HL-60/S4 treated with retinoic acid at 250 ng/mL for 4 days and 3 days (cell line): ENCODE data around the gene BUB1B.

Source experiments
- in situ Hi-C: fragments of 300-500 bp; cut with MboI; formaldehyde crosslinking; loops from 2 replicates; pipeline ENCODE4 v1.7.0; 2022; ENCODE audit warnings: low sequenced_read_pairs

BUB1B gene

GRCh38 chr15:40183636-40184463 is 23.0 kb downstream of the BUB1B start:
- in situ Hi-C loops = no loop called here

GRCh38 chr15:40190591-40190990 is 29.7 kb downstream of the BUB1B start:
- in situ Hi-C loops = no loop called here

- in situ Hi-C loops = no loop called here
These were observed 32.1 kb downstream of the BUB1B start for GRCh38 chr15:40192942-40193341.

- in situ Hi-C loops = no loop called here
These were observed 36.6 kb downstream of the BUB1B start for GRCh38 chr15:40197434-40197833.

- in situ Hi-C loops = no loop called here
These were observed 37.7 kb downstream of the BUB1B start for GRCh38 chr15:40198355-40199085.

GRCh38 chr15:40204100-40204499 is 43.2 kb downstream of the BUB1B start:
- in situ Hi-C loops = no loop called here

- in situ Hi-C loops = loop anchor here (10.0 kb wide), 2 partner anchors 58 to 172 kb away; no protein-coding TSS in a partner anchor
These were observed 56.4 kb downstream of the BUB1B start for GRCh38 chr15:40217166-40217824.

- in situ Hi-C loops = loop anchor here (10.0 kb wide), 2 partner anchors 55 to 175 kb away; no protein-coding TSS in a partner anchor
These were observed 58.9 kb downstream of the BUB1B start for GRCh38 chr15:40219801-40220200.

- in situ Hi-C loops = no loop called here
These were observed 61.3 kb downstream of the BUB1B start for GRCh38 chr15:40222131-40222530.

GRCh38 chr15:40226736-40227135 is 65.9 kb downstream of the BUB1B start:
- in situ Hi-C loops = no loop called here

GRCh38 chr15:40229316-40229715 is 68.4 kb downstream of the BUB1B start:
- in situ Hi-C loops = no loop called here

- in situ Hi-C loops = no loop called here
These were observed 69.1 kb downstream of the BUB1B start for GRCh38 chr15:40229956-40230355.

- in situ Hi-C loops = no loop called here
These were observed 71.8 kb downstream of the BUB1B start for GRCh38 chr15:40232625-40233070.

GRCh38 chr15:40233727-40234577 is 73.1 kb downstream of the BUB1B start:
- in situ Hi-C loops = no loop called here

- in situ Hi-C loops = no loop called here
These were observed 73.9 kb downstream of the BUB1B start for GRCh38 chr15:40234783-40235182.

- in situ Hi-C loops = no loop called here
These were observed 74.5 kb downstream of the BUB1B start for GRCh38 chr15:40235201-40235885.

- in situ Hi-C loops = no loop called here
These were observed 77.9 kb downstream of the BUB1B start, which contains the start of gene PAK6 for GRCh38 chr15:40238532-40239403. TSS of gene PAK6 (plus strand) at chr15:40239063. CDS start at chr15:40264786, 25,723 bp downstream.

- in situ Hi-C loops = no loop called here
These were observed 78.5 kb downstream of the BUB1B start for GRCh38 chr15:40239404-40239692.
